Daoy (cell line): ENCODE data around the gene VDR. TPM values are rescaled to one million over a fixed set of nuclear protein-coding genes. Genes with fewer than 3 reads are reported as not detected.
A peak's percentile ranks its signal among the peaks of the same experiment; 100 is the strongest.

Experiments used
- DNase-seq: peaks from one replicate; pipeline ENCODE4 v3.0.0-alpha.2; 2015; ENCODE audit warnings: low read depth
- total RNA-seq: library from RNA; depleted of rRNA; stranded (reverse); fragments of >200 nt; shearing (Covaris generic); gene quantifications from 2 replicates; pipeline ENCODE4 v1.2.3, GENCODE V29; 2014

Gene VDR
- total RNA-seq, 1 experiment from 2014 or later = 10.1 TPM

DNA sequence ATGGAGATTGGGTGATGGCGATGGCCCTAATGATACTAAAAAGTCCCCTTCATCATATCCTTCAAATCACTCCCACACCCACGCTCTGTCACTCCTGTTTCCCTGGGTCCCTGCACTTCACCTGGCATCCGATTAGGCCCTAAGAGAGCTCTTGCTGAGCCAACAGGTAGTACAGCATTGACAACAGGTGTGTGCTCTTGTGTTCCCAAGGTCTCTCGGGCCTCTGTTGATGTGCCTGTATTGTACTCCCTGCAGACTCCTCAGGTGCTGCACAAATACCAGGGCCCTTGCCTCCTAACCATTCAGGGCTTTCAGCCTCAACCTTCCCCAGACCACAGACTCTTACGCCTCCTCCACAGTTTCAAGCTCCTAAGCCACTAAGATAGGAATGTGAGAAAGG, 25.8 kb upstream of the VDR start:
- DNase-seq = no peak

DNA sequence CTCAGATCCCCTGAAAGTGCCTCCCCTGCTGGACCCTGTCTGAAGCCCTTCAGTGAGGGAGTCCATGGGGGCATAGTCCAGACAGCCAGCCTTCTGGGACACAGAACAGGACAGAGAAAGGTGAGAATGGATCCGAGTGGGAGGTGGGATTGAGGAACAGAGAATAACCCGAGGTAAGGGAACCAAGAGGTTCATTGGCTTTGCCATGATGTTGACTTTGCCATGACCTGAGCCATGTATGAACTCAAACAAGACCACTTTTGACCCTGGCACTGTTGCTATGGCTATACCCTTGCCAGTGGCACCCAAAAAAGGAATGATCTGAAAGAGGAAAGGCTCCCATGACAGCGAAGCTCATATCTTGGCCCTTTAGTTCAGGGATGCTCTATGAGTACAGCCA, 22.6 kb upstream of the VDR start:
- no peak for DNase-seq

DNA sequence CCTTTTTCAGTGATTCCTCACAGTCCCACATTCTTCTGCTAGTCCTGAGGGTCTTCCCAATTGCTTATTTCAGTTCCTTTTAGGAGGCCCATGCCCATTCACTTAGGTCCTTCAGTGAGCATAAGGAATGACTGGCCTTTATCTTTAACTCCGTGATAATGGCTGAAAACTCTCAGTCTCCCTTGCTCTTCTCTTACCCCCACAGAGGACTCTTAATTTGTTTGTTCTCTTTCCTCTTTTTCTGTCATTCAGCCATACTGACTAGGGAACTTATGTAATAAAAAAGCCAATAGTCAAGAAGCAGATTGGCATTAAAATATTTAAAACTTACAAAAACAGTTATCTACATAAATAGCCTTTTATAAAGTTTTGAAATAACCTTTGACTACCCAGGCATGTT, 17.1 kb upstream of the VDR start:
- DNase-seq = no peak

DNA sequence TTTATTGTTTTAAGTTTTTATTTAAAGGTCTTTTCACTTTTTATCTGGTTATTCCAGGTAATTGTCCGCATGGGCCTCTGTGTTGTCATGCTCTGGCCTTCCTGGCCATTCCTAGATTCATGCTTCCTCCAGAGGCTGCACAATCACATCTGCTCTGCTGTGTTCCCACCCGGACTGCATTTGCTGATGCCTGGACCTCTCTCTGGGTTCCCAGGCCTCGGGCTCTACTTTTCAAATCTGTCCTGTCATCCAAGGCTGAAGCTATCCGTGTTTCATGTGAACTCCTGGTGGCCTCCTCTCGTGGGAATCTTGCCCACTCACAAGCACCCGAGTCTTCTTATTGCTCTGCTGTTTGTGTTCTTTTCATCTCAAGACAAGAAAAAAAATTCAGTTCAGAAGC, 16.1 kb upstream of the VDR start:
- DNase-seq = no peak

DNA sequence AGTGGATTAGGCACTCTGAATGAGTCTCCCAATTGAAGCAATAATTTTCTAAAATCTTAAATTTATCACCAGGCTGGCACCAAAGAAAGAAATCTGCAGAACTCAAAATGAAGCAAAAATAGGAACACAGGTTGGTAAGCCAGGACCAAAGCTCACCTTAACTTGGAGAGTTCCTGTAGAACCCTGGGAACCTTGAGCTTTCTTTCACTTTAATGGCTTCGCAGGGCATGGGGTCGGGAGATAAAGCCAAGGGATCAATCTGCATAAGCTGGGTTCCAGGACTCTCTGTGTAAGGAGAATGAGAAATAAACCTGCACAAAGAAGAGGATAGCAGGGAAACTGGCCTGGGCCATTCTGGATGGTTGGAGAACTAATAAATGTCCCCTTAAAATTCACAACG, 8.3 kb upstream of the VDR start:
- DNase-seq = no peak

DNA sequence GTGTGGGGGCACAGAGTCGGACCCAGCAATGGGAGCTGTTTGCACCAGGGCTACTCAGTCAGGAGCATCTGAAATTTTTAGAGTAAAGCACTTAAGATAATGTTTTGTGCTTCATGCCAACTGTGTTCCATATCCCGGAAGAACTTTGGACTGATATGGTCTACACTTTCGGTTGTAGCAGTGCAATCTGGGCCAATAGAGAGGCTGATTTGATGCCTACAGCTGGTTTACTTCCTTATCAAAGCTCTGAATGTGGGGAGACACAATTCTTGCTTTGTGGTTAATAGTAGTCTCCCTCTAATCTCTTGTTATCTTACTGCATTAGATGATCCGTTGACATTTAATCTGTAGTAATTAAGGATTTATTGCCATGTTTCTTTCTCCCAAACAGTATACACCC, 7.8 kb upstream of the VDR start:
- DNase-seq = no peak

DNA sequence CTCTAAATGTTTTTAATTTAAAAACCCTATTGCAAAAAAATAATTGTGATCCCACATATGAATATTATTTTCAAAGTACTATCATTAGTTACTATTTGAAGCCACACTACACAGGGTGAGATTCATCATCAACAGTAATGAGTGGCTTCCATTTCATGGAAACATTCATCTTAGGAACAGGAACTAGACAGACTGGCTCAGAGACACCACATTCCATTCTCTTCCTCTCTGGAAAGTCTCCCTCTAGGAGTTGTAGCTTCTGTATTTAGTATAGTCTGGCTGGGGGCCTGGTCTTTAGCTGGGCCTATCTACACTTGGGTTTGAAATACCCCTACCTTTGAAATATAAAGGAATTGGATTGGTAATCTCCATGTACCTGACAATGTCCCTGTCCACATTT, 6.2 kb upstream of the VDR start:
- DNase-seq = no peak

DNA sequence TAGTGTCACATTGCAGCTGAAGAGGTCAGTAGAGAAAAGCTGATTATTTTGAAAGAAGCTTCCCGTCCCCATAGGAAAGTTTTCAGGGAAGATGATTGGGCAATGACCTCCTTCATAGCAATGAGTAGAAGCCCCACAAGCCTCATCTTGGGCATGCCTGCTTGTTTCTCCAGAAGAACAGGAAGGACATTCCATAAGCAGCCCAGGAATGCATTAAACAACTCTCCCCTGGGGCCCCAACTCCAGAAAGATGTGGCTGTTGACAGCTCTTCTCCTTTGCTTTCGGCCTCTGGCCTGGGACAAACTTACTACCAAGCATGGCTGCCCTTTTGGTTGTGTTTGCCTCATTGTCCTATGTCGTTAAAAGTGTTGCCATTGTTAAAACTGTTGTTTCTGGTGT, 5.7 kb upstream of the VDR start:
- no peak for DNase-seq

DNA sequence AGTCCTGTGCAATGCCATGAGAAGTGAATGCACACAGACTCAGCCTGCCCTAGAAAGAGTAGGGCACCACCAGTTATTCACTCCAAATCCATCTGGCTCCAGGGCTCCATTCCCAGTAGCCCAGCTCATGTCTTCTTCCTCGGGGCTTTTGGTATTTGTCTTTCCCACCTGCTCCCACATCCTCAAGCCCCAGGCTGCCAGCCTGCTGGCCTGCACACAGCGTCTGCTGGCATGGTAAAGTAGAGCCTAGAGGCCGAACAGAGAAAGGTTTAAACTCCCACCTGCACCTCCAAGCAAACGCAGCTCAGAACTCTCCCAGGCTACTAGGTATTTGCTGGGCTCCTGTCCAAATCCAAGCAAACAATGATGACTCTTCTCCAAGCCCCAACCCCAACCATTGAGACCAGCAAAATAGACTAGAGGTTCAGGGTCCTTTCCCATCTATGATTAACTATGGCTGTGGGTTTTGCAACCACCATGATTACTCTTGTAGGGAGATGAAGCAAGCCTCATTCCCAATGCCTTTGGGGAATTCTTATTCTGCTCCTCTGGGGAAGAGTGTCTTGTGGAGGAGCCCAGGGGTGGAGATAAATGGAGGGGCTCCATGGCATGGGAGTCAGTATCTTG, 5.2 kb upstream of the VDR start:
- no peak for DNase-seq

DNA sequence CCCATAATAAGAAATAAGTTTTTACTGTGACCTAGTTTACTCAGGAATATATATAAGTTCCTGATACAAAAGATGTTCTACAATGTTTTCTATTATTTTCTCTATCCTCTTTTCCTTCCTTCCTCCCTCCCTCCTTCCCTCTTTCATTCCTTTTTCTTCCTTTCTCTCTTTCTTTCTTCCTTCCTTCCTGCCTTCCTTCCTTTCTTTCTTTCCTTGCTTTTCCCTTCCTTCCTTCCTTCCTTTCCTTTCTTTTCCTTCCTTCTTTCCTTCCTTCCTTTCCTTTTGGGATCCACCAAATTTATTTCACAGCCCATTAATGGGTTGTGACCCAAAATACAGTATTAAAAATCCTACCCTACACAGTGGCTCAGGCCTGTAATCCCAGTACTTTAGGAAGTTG, 3.9 kb upstream of the VDR start:
- no peak for DNase-seq

DNA sequence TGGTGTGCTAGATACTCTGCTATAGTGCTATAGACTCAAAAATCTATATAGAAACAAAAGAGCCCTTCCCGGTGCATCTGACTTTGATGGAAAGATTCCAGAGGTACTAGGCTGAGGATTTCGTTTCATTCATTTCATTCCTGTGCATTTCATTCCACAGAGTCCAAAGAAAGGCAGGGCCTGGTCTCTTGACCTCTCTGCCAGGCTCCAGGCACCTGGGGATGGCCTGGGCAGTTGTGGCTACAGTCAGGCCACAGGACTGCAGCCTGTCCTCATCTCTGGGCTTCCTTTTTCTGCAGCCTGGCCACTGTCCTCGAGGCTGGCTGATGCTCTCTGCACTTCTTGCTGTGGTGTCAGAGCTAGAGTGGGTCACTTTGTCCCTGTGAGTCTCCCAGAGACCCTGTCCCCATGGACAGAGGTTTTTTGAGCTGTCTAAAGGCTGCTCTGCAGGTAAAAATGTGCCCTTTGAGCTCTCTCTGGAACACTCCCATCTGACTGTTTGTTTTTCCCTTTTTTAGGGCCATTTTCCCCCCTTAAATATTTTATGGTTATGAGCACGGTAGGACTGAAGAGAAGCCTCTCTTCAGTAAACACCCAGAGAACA, 3.2 kb upstream of the VDR start:
- no peak for DNase-seq

DNA sequence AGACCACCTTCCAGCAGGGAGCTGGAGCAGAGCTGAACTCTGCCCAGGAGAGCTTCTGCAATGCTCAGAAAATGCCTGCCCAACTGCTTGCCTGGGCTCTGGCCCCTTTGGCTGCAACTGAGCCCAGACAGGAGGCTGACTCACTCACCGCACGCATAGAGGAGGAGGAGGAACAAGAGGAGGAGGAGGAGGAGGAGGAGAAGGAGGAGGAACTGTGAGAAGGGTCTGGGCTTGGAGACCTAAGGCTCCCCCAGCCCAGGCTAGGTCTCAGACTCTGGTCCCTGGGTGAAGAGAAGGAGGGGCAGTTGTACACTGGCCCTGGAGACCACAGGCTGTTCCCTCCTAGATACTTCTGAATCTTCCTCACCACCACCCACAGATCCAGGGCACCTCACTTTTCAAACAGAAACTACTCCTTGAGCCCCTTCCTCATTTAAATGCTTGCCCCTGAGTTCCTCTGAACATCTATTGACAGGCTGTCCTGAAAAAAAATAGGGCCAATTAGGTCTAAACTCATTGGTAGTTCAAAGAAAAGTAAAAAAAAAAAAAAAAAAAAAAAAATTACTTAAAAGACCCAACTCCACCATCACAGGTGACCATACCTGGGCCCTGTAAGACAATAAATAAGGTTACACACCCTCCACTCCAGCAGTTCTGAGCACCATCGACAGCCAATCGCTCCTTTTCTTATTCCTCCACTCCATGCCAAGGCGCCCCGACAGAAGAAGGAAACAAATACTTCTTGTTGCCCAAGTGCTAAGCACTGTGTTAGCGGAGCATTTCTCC, 674 bp downstream of the VDR start:
- DNase-seq = peak; percentile 90

DNA sequence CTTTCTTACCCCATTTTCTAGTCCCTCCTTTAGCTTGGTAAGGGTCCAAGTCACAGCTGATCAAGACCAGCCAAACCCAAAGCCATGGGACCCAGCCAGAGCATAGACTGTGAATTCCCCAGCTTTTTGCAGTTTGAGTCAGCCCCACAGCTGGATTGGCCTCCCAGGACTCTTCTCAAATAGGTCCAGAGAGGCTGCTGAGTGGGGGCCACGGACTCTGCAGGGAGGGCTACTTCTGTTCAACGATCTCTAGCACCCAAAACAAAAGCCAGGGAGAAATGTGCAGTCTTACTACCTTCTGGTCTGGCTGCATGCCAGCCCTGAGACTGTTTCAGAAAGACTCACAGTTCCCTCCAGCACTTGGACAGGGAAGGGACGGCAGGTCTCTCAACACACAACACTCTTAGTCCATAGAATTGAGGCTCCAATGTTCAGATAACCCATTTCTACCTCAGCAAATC, 1.6 kb downstream of the VDR start:
- DNase-seq = peak; percentile 67

DNA sequence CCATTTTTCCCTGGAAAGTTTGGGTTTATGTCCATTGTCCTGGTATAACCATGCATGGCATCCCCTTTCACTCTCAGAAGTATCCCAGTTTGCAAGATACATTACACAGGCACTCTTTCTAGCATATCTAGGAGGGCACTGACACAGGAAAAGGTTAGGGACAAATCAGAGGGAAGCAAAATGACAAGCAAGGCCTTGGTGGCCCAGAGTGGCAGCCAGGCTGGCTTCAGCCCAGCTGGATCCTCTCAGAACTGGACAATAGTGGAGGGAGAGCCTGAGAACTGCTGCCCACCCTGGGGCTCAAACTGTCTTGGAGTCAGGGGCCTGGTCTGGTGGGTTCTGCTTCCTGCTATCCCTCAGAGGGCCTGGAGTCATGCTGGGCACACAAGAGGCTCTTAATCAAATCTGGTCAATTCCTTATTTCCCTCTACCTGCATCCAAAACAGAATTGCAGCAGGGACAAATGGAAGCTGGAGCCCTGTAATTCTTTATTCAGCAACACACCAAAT, 2.6 kb downstream of the VDR start:
- no peak for DNase-seq

DNA sequence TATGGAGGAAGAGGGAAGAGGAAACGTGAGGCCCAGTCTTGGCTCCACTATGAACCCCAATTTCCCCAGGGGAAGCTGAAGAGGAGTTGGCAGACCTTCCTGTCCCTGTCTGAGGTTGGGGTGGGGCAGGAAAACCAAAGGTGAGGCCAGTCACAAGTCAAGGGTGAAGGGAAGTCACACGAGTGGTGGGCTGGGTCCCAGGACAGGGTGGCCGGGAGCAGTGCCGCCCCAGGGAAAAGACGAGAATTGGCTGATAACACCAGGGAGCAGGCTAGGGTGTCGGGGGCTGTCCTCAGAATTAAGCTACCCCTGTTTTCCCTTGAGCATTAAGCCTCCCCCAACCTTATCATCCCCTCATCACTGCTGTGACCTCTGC, 3.1 kb downstream of the VDR start:
- no peak for DNase-seq

DNA sequence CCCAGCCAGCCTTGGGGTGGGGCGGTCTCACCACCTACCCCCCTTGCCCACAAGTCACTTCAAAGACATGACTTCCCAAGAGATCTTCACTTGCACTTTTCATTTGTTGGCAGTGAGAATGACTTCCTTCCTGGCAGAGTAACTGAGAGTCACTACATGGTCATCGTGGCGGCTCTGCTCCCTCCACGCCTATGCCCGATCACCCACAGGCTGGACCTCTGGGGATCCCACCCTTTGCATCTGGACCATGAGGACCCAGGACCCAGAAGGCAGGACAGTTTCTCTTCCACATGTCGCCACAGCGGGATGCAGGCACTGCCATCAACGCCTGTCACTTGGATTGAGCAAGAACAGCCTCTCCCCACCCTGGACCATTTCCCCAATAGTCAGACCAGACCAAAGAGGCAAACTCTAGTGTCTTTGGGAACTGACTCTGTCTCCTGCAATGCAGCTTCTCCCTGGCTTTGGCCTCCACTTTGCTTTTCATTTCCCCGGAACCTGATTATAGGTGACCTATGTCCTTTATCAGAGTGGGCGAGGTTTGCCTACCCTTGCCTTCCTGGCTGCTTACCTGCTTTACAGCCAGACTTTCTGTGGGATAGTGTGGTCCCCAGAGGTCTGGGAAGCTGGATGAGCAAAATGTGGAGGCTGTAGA, 3.6 kb downstream of the VDR start:
- no peak for DNase-seq

DNA sequence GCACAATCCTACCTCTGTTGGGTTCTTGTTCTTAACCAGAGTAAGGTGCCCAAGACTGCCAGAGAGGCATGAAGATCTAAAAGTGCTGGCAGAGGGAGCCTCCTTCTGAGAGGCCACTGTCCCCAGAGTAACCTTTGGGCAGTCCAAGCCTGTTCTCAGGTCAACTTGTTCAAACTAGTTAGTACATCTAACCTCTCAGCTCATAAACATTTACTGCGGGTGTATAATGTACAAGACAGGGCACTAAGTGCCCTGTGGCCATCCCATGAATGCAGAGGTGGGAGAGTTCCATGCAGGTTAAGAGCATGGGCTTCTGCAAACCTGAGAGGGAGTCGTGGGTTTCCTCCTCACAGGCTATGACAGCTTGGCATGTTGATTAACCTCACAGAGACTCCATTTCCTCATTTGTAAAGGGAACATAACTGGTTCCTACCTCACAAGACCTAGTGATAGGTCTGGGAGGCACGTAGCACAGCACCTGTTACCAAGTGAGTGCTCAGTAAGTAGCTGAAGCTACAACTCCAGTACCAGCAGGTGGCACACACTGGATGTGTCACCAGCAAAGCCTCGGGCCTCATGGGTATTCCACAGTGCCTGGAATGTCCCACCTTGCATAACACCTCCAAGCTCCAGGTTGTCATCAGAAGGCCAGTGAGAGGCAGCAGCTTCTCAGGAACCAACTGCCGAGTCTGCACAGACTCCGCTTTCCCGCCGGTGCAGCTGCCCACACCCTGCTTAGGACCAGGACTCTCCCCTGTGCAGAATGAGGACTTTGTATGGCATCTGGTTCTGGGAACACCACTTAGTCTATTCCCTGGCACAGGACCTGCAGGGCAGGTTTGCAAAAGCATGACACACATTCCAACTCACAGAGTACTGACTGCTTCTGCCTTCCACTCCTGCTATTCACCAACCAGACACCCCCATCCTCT, 4.4 kb downstream of the VDR start:
- no peak for DNase-seq

DNA sequence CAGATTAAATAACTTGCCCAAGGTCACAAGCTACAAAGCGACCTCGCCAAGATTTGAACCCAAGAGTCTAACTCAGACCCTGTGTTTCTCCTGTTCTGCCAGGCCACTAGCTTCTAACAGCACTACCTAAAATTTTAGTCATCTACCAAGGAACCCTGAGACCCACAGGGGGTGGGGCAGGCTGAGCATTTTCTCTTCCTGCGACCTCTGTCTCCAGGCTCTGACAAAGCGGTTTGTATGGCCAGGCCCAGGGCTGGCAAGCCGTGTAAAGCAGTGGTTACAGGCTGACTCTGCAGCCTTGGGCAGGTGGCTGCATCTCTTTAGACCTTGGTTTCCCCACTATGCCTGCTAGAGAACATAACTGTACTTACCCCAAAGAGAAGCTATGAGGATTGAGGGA, 5.3 kb downstream of the VDR start:
- no peak for DNase-seq

DNA sequence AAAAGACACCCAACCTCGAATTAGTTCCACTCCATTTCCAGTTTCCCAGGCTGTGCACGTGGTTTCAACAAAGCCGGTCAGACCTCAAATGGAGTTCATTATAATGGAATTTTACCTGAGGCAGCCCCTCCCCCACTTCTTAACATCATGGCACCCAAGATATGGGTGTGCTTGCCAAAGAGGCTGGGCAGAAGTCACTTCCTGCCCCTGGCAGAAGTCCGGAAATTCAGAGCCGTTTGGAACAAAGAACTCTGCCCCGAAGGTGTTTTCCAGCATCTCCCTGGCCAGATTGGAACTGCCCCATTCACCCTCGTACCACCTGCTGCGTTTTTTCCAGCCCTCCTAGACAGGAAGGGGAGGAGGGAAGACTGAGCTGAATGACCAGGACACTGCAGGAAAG, 8.2 kb downstream of the VDR start:
- peak; percentile 74 for DNase-seq

DNA sequence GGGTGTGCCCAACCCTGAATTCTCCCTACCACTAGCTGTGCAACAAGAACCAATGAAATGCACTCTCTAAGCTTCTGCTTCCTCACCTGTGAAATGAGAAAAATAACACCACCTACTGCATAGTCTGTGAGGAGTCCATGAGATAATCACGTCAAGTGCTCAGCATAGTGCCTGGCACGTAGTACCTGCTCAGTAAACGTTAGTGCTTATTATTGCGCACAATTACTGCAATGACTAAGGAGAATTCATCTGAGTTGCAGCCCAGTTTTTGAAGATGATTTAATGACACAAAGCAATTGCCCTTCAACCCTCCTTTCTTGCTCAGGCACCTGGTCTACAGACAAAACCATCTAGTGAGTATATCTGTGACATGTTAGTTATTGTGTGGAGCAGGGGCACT, 8.8 kb downstream of the VDR start:
- DNase-seq = no peak

DNA sequence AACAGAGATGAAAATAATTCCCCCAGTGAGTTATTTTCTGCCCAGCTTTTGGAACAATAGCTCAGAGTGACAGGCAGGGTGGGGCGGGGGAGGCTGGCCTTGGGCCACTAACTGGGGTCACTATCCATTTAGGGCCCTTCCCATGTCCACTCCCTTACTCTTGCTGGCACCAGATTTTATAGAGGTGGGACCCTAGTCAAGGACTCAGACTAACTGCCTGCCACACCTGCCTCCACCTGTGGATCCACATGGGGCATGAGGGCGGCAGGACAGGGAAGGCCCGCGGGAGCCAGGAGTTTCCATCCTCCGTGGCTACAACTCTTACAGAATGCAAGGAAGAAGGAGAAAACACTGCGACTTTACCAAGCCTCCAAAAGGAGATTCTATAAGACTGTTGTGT, 10.1 kb downstream of the VDR start:
- DNase-seq = no peak

DNA sequence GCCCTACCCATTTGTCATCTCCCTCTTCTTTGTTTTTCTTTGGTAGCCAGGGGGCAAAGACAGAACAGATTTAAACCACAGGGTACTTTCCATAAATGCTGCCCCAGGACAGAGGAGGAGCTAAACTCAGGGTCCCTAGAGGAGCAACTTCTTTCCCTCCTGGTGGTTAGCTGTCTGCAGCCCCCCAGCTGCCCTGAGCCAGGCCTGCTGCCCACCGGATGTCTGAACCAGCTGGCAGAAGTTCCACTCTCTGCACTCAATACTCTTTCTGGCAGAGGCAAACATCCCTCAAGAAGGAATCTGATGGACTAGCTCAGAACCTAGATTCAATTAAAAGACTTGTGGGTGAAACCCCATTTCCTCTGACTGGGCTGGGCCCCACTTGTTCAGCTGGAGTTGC, 10.7 kb downstream of the VDR start:
- no peak for DNase-seq
